Spleen (tissue), 11 donors: ENCODE data around the gene LDHD. TPM values are rescaled to one million over a fixed set of nuclear protein-coding genes. Genes with fewer than 3 reads are reported as not detected.
A peak's percentile ranks its signal among the peaks of the same experiment; 100 is the strongest.

Experiments
- DNase-seq: peaks from one replicate; pipeline ENCODE4 v3.0.0-alpha.2; 2020
- H3K27ac ChIP-seq, 8 donors: fragments of 200-600 bp; sonication (generic) in 7 of 8; 1 replicate in 4 of 8; 2 replicates in 4 of 8; pipeline versions ENCODE4 v1.5.0 to v1.8.0; 2016 to 2021; ENCODE audit warnings: inconsistent platforms in 4 of 8, mild to moderate bottlenecking in 4 of 8, moderate library complexity in 1 of 8
- H3K27me3 ChIP-seq, 7 donors: fragments of 200-600 bp; sonication (generic) in 6 of 7; replicated peaks in 1 of 7; 1 replicate in 4 of 7; 2 replicates in 3 of 7; pipeline versions ENCODE4 v1.5.0 to v1.8.0; 2016 to 2021; ENCODE audit warnings: inconsistent platforms in 3 of 7, mild to moderate bottlenecking in 1 of 7
- H3K36me3 ChIP-seq, 6 donors: fragments of 200-600 bp; sonication (generic) in 5 of 6; 1 replicate in 4 of 6; 2 replicates in 2 of 6; pipeline versions ENCODE4 v1.5.0 to v1.8.0; 2016 to 2021; ENCODE audit warnings: inconsistent platforms in 2 of 6
- H3K4me1 ChIP-seq, 6 donors: fragments of 200-600 bp; sonication (generic) in 5 of 6; 1 replicate in 3 of 6; 2 replicates in 3 of 6; pipeline versions ENCODE4 v1.5.0 to v1.8.0; 2016 to 2021; ENCODE audit warnings: inconsistent platforms in 3 of 6
- H3K4me3 ChIP-seq, 8 donors: fragments of 200-600 bp; sonication (generic) in 7 of 8; 1 replicate in 4 of 8; 2 replicates in 4 of 8; pipeline versions ENCODE4 v1.5.0 to v1.8.0; 2016 to 2021; ENCODE audit warnings: inconsistent platforms in 4 of 8, mild to moderate bottlenecking in 4 of 8, moderate library complexity in 2 of 8
- H3K9me3 ChIP-seq, 8 donors: fragments of 200-600 bp; sonication (generic) in 7 of 8; 1 replicate in 4 of 8; 2 replicates in 4 of 8; pipeline versions ENCODE4 v1.5.0 to v1.8.0; 2016 to 2021; ENCODE audit warnings: inconsistent platforms in 4 of 8
- CTCF ChIP-seq, 11 experiments: fragments of 200-600 bp in 7 of 11; fragments of 450-650 bp in 4 of 11; sonication (generic) in 4 of 11; IDR thresholded peaks in 8 of 11; conservative IDR thresholded peaks in 3 of 11; 1 replicate in 7 of 11; 2 replicates in 4 of 11; pipeline versions ENCODE4 v1.4.0 to v1.8.0; 2016 to 2021; ENCODE audit warnings: antibody characterized with exemption in 11 of 11, inconsistent platforms in 4 of 11, mild to moderate bottlenecking in 1 of 11
- POLR2A ChIP-seq, 3 donors: fragments of 450-650 bp; IDR thresholded peaks; one replicate each; pipeline ENCODE4 v1.5.1; 2017; ENCODE audit warnings: antibody characterized with exemption in 3 of 3, mild to moderate bottlenecking in 1 of 3
- POLR2AphosphoS5 ChIP-seq, 3 donors: sonication (generic); formaldehyde crosslinking; IDR thresholded peaks; one replicate each; pipeline ENCODE4 v1.5.1; 2017; ENCODE audit warnings: antibody characterized with exemption in 3 of 3
- WGBS, 5 donors: extraction: QIAGEN DNeasy Blood & Tissue Kit in 3 of 5; methylation state at CpG; one replicate each; pipeline versions ENCODE4 v1.1.5 to v1.1.7; 2013 to 2018; 5-methylcytosine and 5-hydroxymethylcytosine counted together
- intact Hi-C: fragments of 100-400 bp; cut with DNase I; formaldehyde crosslinking; loops from one replicate; pipeline ENCODE4 v1.15.0; 2023; ENCODE audit warnings: low total_unique reads
- polyA plus RNA-seq, 3 donors: library from polyadenylated mRNA; stranded (reverse); fragments of 200-250 nt; gene quantifications; one replicate each; pipeline ENCODE4 v1.2.1, GENCODE V29; 2013
- total RNA-seq, 7 donors: library from RNA; depleted of rRNA in 3 of 7; stranded (reverse); fragments of >200 nt in 3 of 7; fragmentation: NEBNext Ultra II Directional in 4 of 7; extraction: Animal tissue kit (Norgen Biotek cat#: 25700) in 4 of 7; gene quantifications; one replicate each; pipeline versions ENCODE4 v1.1.0 to v1.2.1, GENCODE V29; 2016 to 2021
- donor health status: healthy with polysubstance abuse.
- donor health status: DM: no; HTN: no; CAD: no; lungs with moderate emphysema.
- donor health status: DM: no; HTN: no; CAD: no.
- donor health status: Bipolar disorder and iron deficiency.
- donor health status: healthy.
- donor health status: DM: no; HTN: no; CAD: no.
- donor health status: DM: yes; HTN: yes; CAD: no.

LDHD gene
- total and polyA plus RNA-seq, 10 donors: 0.53 to 3.3 (median 1.1) TPM

GRCh38 chr16:75065149-75065505 is 51.5 kb downstream of the LDHD start:
- H3K4me1 ChIP-seq: peaks cover 0 to 56% (median 27%) of the 10 kb centered on the region in 6 donors
- peaks cover 0 to 22% (median 0%) of the 10 kb centered on the region in 7 donors for H3K27me3 ChIP-seq
- no peak for TF ChIP-seq POLR2AphosphoS5 (IDR thresholded peaks at IDR 0.05)
- no peak for TF ChIP-seq POLR2A (IDR thresholded peaks at IDR 0.05)
- TF ChIP-seq CTCF (IDR thresholded peaks at IDR 0.05 in 8 of 11, conservative IDR thresholded peaks at IDR 0.05 in 3 of 11): no peak
- H3K36me3 ChIP-seq: no peaks in the 10 kb centered on the region
- DNase-seq: peak; percentile 79
- H3K4me3 ChIP-seq: peak overlapping the region in 1 of 8 donors; percentile 30
- intact Hi-C loops: no loop called here
- peak overlapping the region in 3 of 8 donors; percentile 5 to 42 (median 33) for H3K27ac ChIP-seq
- WGBS, 5 donors: 27 to 55% (median 43%) methylated on average over 10 of the region's 10 CpGs
- H3K9me3 ChIP-seq: no peaks in the 10 kb centered on the region

GRCh38 chr16:75064403-75065148 is 52.0 kb downstream of the LDHD start:
- peak overlapping the region in 1 of 8 donors; percentile 30 for H3K4me3 ChIP-seq
- intact Hi-C loops: no loop called here

GRCh38 chr16:75063549-75064088 is 53.0 kb downstream of the LDHD start:
- intact Hi-C loops: no loop called here
- H3K27ac ChIP-seq: peak overlapping the region in 2 of 8 donors; percentile 33 to 42
- WGBS, 5 donors: 75 to 82% (median 76%) methylated on average over 8 of the region's 8 CpGs
- peaks cover 0 to 22% (median 0%) of the 10 kb centered on the region in 7 donors for H3K27me3 ChIP-seq
- peaks cover 0 to 56% (median 27%) of the 10 kb centered on the region in 6 donors for H3K4me1 ChIP-seq
- H3K9me3 ChIP-seq: no peaks in the 10 kb centered on the region
- no peak overlapping the region for H3K4me3 ChIP-seq
- H3K36me3 ChIP-seq: no peaks in the 10 kb centered on the region
- DNase-seq: no peak
- TF ChIP-seq POLR2AphosphoS5 (IDR thresholded peaks at IDR 0.05) (no peak), CTCF (IDR thresholded peaks at IDR 0.05 in 8 of 11, conservative IDR thresholded peaks at IDR 0.05 in 3 of 11) (no peak), POLR2A (IDR thresholded peaks at IDR 0.05) (no peak)

More at GRCh38 chr16:75064403-75065148, 52.0 kb downstream of the LDHD start:
- no peak for DNase-seq
- Histone ChIP-seq H3K9me3 (no peaks in the 10 kb centered on the region), H3K27me3 (peaks cover 0 to 22% (median 0%) of the 10 kb centered on the region in 7 donors), H3K36me3 (no peaks in the 10 kb centered on the region), H3K27ac (peak overlapping the region in 4 of 8 donors; percentile 5 to 64 (median 38)), H3K4me1 (peaks cover 0 to 56% (median 27%) of the 10 kb centered on the region in 6 donors)
- TF ChIP-seq POLR2A (IDR thresholded peaks at IDR 0.05): no peak
- TF ChIP-seq POLR2AphosphoS5 (IDR thresholded peaks at IDR 0.05): no peak
- TF ChIP-seq CTCF (IDR thresholded peaks at IDR 0.05 in 8 of 11, conservative IDR thresholded peaks at IDR 0.05 in 3 of 11): no peak
- WGBS, 5 donors: 33 to 55% (median 40%) methylated on average over 15 of the region's 15 CpGs

- H3K9me3 ChIP-seq: no peaks in the 10 kb centered on the region
- TF ChIP-seq CTCF (IDR thresholded peaks at IDR 0.05 in 8 of 11, conservative IDR thresholded peaks at IDR 0.05 in 3 of 11) (no peak), POLR2AphosphoS5 (IDR thresholded peaks at IDR 0.05) (no peak), POLR2A (IDR thresholded peaks at IDR 0.05) (no peak)
- peak overlapping the region in 1 of 8 donors; percentile 17 for H3K27ac ChIP-seq
- peak; percentile 77 for DNase-seq
- no peak overlapping the region for H3K4me3 ChIP-seq
- H3K36me3 ChIP-seq: no peaks in the 10 kb centered on the region
- intact Hi-C loops: no loop called here
- H3K4me1 ChIP-seq: peaks cover 0 to 56% (median 27%) of the 10 kb centered on the region in 6 donors
- 62 to 81% (median 71%) methylated on average over 6 to 9 of the region's 9 CpGs for WGBS, 5 donors
- H3K27me3 ChIP-seq: peaks cover 0 to 22% (median 0%) of the 10 kb centered on the region in 7 donors
Observed at GRCh38 chr16:75062976-75063346, 53.6 kb downstream of the LDHD start.
